ENCODE data around the gene PALMD.

- TF ChIP-seq FOXM1 (IDR thresholded peaks at IDR 0.05; ENCODE audit: borderline replicate concordance, low read depth) (no peak), REST (IDR thresholded peaks at IDR 0.05; ENCODE audit: low read depth) (no peak), TEAD4 (IDR thresholded peaks at IDR 0.05) (no peak), TAF1 (IDR thresholded peaks at IDR 0.05; ENCODE audit: low read depth) (no peak), CEBPB (IDR thresholded peaks at IDR 0.05) (no peak)
Observed at GRCh38 chr1:99677416-99677815, 31.5 kb downstream of the PALMD start.
